ENCODE data around the gene NOL12. TPM values are rescaled to one million over a fixed set of nuclear protein-coding genes. Genes with fewer than 3 reads are reported as not detected.
"Not testable (repeated sequence)": the region's sequence is repeated elsewhere in the genome, so short reads cannot be mapped to it uniquely, and the experiment has no call there.

Gene NOL12
- total RNA-seq, 1 experiment from 2014 or later, result 30.4 TPM

DNA sequence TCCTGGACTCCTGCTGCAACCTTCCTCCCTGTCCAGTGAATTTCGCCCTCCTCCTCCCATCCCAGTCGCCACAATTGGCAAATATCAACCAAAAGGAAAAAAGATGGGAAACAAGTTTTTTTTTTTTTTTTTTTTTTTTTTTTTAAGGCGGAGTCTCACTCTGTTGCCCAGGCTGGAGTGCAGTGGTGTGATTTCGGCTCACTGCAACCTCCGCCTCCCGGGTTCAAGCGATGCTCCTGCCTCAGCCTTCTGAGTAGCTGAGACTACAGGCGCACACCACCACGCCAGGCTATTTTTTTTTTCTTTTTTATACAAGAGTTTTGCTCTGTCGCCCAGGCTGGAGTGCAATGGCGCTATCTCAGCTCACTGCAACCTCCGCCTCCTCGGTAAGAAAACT lies 10.1 kb downstream of the NOL12 start:
- not testable (repeated sequence) for H2BK120ac ChIP-seq (ENCODE audit: low read depth, low read length, poor library complexity, severe bottlenecking); H3K23me2 ChIP-seq (ENCODE audit: insufficient read length, low read depth, low read length, poor library complexity, severe bottlenecking); H3K4ac ChIP-seq (ENCODE audit: low read depth, low read length); H3K14ac ChIP-seq (ENCODE audit: insufficient read depth, low read length); H4K8ac ChIP-seq (replicated peaks; ENCODE audit: insufficient read length, low read depth, low read length); H2BK15ac ChIP-seq (ENCODE audit: low read depth, low read length); H3K27me3 ChIP-seq (ENCODE audit: insufficient read depth, low read length); H4K20me1 ChIP-seq (ENCODE audit: control insufficient read depth, insufficient read depth, insufficient read length); H4K5ac ChIP-seq (ENCODE audit: insufficient read length, low read depth, low read length); H3T11ph ChIP-seq (ENCODE audit: low read length); H3K9ac ChIP-seq (ENCODE audit: extremely low read depth, insufficient read length, low read length); H2BK5ac ChIP-seq (ENCODE audit: insufficient read length, low read length); H3K18ac ChIP-seq (ENCODE audit: insufficient read length, low read depth, low read length); H3K4me1 ChIP-seq (ENCODE audit: insufficient read depth, low read length); H3K4me2 ChIP-seq (ENCODE audit: insufficient read depth, insufficient read length, low read length); H3K9me3 ChIP-seq (ENCODE audit: control insufficient read depth, low read depth, low read length); DNase-seq; H2BK20ac ChIP-seq (ENCODE audit: low read depth, low read length, poor library complexity, severe bottlenecking); H3K27me3 Mint-ChIP-seq (ENCODE audit: low read depth); H2BK12ac ChIP-seq (ENCODE audit: insufficient read length, low read depth, low read length); H3K27ac ChIP-seq (ENCODE audit: insufficient read length, low read depth, low read length); H3K9me3 Mint-ChIP-seq; H2AK5ac ChIP-seq (ENCODE audit: insufficient read length, low read length); H3K79me1 ChIP-seq (ENCODE audit: insufficient read depth, low read depth, low read length, poor library complexity, severe bottlenecking); H4K91ac ChIP-seq (ENCODE audit: insufficient read length, low read depth, low read length); H2AFZ ChIP-seq (ENCODE audit: low read length); H3K56ac ChIP-seq (ENCODE audit: insufficient read length, low read depth, low read length); H3K79me2 ChIP-seq (ENCODE audit: insufficient read depth, low read length); H3K23ac ChIP-seq (ENCODE audit: insufficient read length, low read depth, low read length)
- H3K27ac Mint-ChIP-seq, result peak overlapping the region in 2 of 3 experiments; percentile 75 to 85; a peak in 2 of 7 replicates
- H3K4me3 Mint-ChIP-seq, result peak overlapping the region; percentile 86 to 97
- peaks cover 14 to 47% (median 45%) of the 10 kb centered on the region in 3 experiments for H3K36me3 Mint-ChIP-seq (ENCODE audit: insufficient read depth in 1 of 3, low read depth in 3 of 3)
- WGBS (ENCODE audit: extremely low coverage, insufficient read length, low lambda C conversion rate), result no CpG with 5 or more reads among the region's 13 CpGs
- H3K4me1 Mint-ChIP-seq, result peaks cover 11 to 12% of the 10 kb centered on the region in 2 experiments

All from H9 (cell line).